ENCODE measurements around the gene KHDC4. TPM values are rescaled to one million over a fixed set of nuclear protein-coding genes. Genes with fewer than 3 reads are reported as not detected.

Gene KHDC4
- total RNA-seq (2016; rRNA removed; fragmentation: Illumina TruSeq; extraction: Trizol) (15.9 and 33.5 TPM in 2 replicates), polyA plus RNA-seq (2011; rRNA removed) (74.5 and 92.0 TPM in 2 replicates), polyA minus RNA-seq (2011; rRNA and poly(A)+ RNA removed; ENCODE audit: low replicate concordance) (83.9 and 155 TPM in 2 replicates), Bru-seq, nascent RNA (percentile 93 among the genes with signal in this experiment), BruChase-seq, experiment 1, labeled RNA remaining after a 6-hour chase (percentile 94 among the genes with signal in this experiment), BruChase-seq, experiment 2, labeled RNA remaining after a 2-hour chase (percentile 95 among the genes with signal in this experiment)
- 17.8 and 22.2 TPM in 2 replicates for total RNA-seq (2016; cell fraction: cytosol; rRNA removed; fragmentation: Illumina TruSeq; extraction: Trizol; ENCODE audit: low read depth)
- total RNA-seq (2016; cell fraction: insoluble cytoplasmic fraction; rRNA removed; fragmentation: Illumina TruSeq; extraction: Trizol): 17.1 and 30.7 TPM in 2 replicates
- total RNA-seq (2016; cell fraction: membrane; rRNA removed; fragmentation: Illumina TruSeq; extraction: Trizol): 16.0 and 18.2 TPM in 2 replicates
- 51.8 and 57.5 TPM in 2 replicates for total RNA-seq (2016; cell fraction: nucleus; rRNA removed; fragmentation: Illumina TruSeq; extraction: Trizol)
- 35.4 and 38.7 TPM in 2 replicates for polyA plus RNA-seq (2011; cell fraction: cytosol; rRNA removed)
- polyA plus RNA-seq (2011; cell fraction: nucleus; rRNA removed): 126 and 134 TPM in 2 replicates
- polyA plus RNA-seq (2012): 37.2 and 38.4 TPM in 2 replicates
- 2.1 and 2.5 TPM in 2 replicates for polyA plus RNA-seq (2016; cell fraction: cytosol; fragmentation: Illumina TruSeq; extraction: Trizol; ENCODE audit: low read depth)
- 14.7 and 16.3 TPM in 2 replicates for polyA plus RNA-seq (2016; cell fraction: insoluble cytoplasmic fraction; fragmentation: Illumina TruSeq; extraction: Trizol; ENCODE audit: low read depth)
- 4.2 and 4.7 TPM in 2 replicates for polyA plus RNA-seq (2016; cell fraction: membrane; fragmentation: Illumina TruSeq; extraction: Trizol; ENCODE audit: low read depth)
- 113 and 121 TPM in 2 replicates for polyA plus RNA-seq (2016; cell fraction: nucleus; fragmentation: Illumina TruSeq; extraction: Trizol; ENCODE audit: insufficient read depth, low read depth)
- polyA minus RNA-seq (2011; cell fraction: cytosol; rRNA and poly(A)+ RNA removed): 19.6 and 24.9 TPM in 2 replicates
- 113 and 148 TPM in 2 replicates for polyA minus RNA-seq (2011; cell fraction: nucleus; rRNA and poly(A)+ RNA removed)
- long read RNA-seq, experiment 1, partial matches to known transcripts: 4 of 5 reads
- long read RNA-seq, experiment 1, other reads (novel, unspliced or antisense): 0 of 5 reads
- long read RNA-seq, experiment 2, transcript KHDC4-203 (14 exons, 2,947 nt): major isoform, 7 of 32 reads
- long read RNA-seq, experiment 2, partial matches to known transcripts: 6 of 32 reads
- long read RNA-seq, experiment 2, other reads (novel, unspliced or antisense): 19 of 32 reads

GRCh38 chr1:155934097-155934935 is at the start of gene KHDC4:
Gene KHDC4 (minus strand): TSS chr1:155934413. CDS start chr1:155934373, 40 bp downstream.
- CTCF ChIA-PET (ENCODE audit: low intra/inter-chr PET ratio, low total read pairs): no interaction called here
- Histone ChIP-seq H4K20me1 (ENCODE audit: insufficient read depth, low read length) (peaks cover 26% of the 10 kb centered on the region; the same call in 1 of the 2 replicates), H3K9ac (ENCODE audit: insufficient read depth, low read depth, low read length) (peak within 1 kb of the TSS; percentile 92), H3K4me1 (ENCODE audit: insufficient read depth, low read length) (peaks cover 56% of the 10 kb centered on the region), H3K4me3 (replicated peaks in 1 of 3; ENCODE audit: insufficient read depth in 1 of 3, low read depth in 2 of 3, low read length in 3 of 3) (peak within 1 kb of the TSS; percentile 83 to 98 (median 97)), H3K9me3 (ENCODE audit: low read length) (no peaks in the 10 kb centered on the region), H3K27ac (ENCODE audit: extremely low read length, insufficient read depth, low read length) (peak within 1 kb of the TSS; percentile 96), H2AFZ (ENCODE audit: low read length) (peak within 1 kb of the TSS; percentile 87), H3K27me3 (ENCODE audit: control insufficient read depth in 1 of 2, insufficient read depth in 2 of 2, low read length in 2 of 2) (no peaks in the 10 kb centered on the region; a peak in 1 of 5 replicates), H3K36me3 (replicated peaks in 1 of 2; ENCODE audit: control insufficient read depth in 1 of 2, insufficient read depth in 2 of 2, low read length in 2 of 2) (peaks cover 3 to 29% of the 10 kb centered on the region in 2 experiments; a peak in 4 of 5 replicates), H3K4me2 (ENCODE audit: low read depth, low read length) (peak within 1 kb of the TSS; percentile 95), H3K79me2 (ENCODE audit: insufficient read depth, low read length) (peaks cover 46% of the 10 kb centered on the region)
- in situ Hi-C loops (cut with HindIII; ENCODE audit: extremely low pct_ligation_motif_present, low pct_unique_long_range_greater_than_20kb) (loop anchor here (10.0 kb wide), 1 partner anchor 50 kb away; no protein-coding TSS in a partner anchor), intact Hi-C loops (cut with micrococcal nuclease; ENCODE audit: unreplicated experiment) (no loop called here)
- under 1% methylated on average over 50 of the region's 50 CpGs for WGBS (ENCODE audit: low lambda C conversion rate)
- ATAC-seq (peak; percentile 95), DNase-seq (ENCODE audit: low spot score) (peak; percentile 98), FAIRE-seq (peak; percentile 99)
- POLR2A ChIA-PET: interaction anchor here (0.5 to 3.5 kb wide), 31 partner anchors 8 to 1714 kb away, joined by 3 to 55 read pairs (median 4); partner anchors contain the start of genes ARHGEF2, LAMTOR2, PMF1 and UBAP2L
- BruUV-seq (replicated peaks): no TSS peak
- TF ChIP-seq PTBP1 (IDR thresholded peaks at IDR 0.05; ENCODE audit: low read depth, low read length, poor library complexity, severe bottlenecking) (no peak), NFKB2 (CRISPR knock-in tag; IDR thresholded peaks at IDR 0.05; ENCODE audit: borderline replicate concordance) (peak; percentile 55; the same call in 1 of the 2 replicates), ZBTB3 (CRISPR knock-in tag; IDR thresholded peaks at IDR 0.05; ENCODE audit: borderline replicate concordance, low read depth) (no peak), ZNF574 (CRISPR knock-in tag; IDR thresholded peaks at IDR 0.05) (peak; percentile 95), ZNF567 (CRISPR knock-in tag; IDR thresholded peaks at IDR 0.05; ENCODE audit: borderline replicate concordance) (0 out of 2 replicates have a peak, but pooled peaks have one; percentile 2), MAX (IDR thresholded peaks at IDR 0.05) (peak; percentile 73), MXD3 (CRISPR knock-in tag; IDR thresholded peaks at IDR 0.05) (peak; percentile 77), RAD51 (IDR thresholded peaks at IDR 0.05; ENCODE audit: borderline replicate concordance) (no peak), ZNF772 (CRISPR knock-in tag; IDR thresholded peaks at IDR 0.05) (peak; percentile 64; the same call in 1 of the 2 replicates), EHMT2 (IDR thresholded peaks at IDR 0.05; ENCODE audit: borderline replicate concordance, low read depth, low read length) (no peak), NR1H2 (CRISPR knock-in tag; IDR thresholded peaks at IDR 0.05; ENCODE audit: borderline replicate concordance, low read depth) (no peak), ZNF20 (CRISPR knock-in tag; IDR thresholded peaks at IDR 0.05) (no peak)
